ENCODE measurements around the gene PPIA.

- TF ChIP-seq CTCF (conservative IDR thresholded peaks at IDR 0.05), result no peak
- TF ChIP-seq EZH2 (IDR thresholded peaks at IDR 0.05; ENCODE audit: low read depth), result no peak
Observed at GRCh38 chr7:44759246-44759645, 37.2 kb upstream of the PPIA start.

All from PC-9 (cell line).